Stimulated activated naive B cell treated with anti-CD40 and anti-IgM and Interleukin-4, amounts not matched to agents 10 μg/mL and 1 μg/mL and 100 μg/mL, for 72 hours (primary cell): ENCODE results near the gene LTB4R2.
A peak's percentile ranks its signal among the peaks of the same experiment; 100 is the strongest.

Source experiments
- ATAC-seq, 2 donors: fragments of 150-1000 bp; cut with Tn5 transposase; replicated peaks; 2 replicates each; pipeline ENCODE4 v1.10.0; 2021; ENCODE audit warnings: moderate library complexity in 1 of 2
- DNase-seq: peaks from one replicate; pipeline ENCODE4 v3.0.0; 2021
- H3K27ac Mint-ChIP-seq: one replicate; pipeline ENCODE4 v1.8.0; 2022; ENCODE audit warnings: mild to moderate bottlenecking, mixed read lengths
- H3K27me3 Mint-ChIP-seq, 2 donors: one replicate each; pipeline ENCODE4 v1.8.0; 2022; ENCODE audit warnings: mixed read lengths in 2 of 2
- H3K36me3 Mint-ChIP-seq, 2 donors: one replicate each; pipeline ENCODE4 v1.8.0; 2022; ENCODE audit warnings: mixed read lengths in 2 of 2, mild to moderate bottlenecking in 1 of 2
- H3K4me1 Mint-ChIP-seq, 2 donors: one replicate each; pipeline ENCODE4 v1.8.0; 2022; ENCODE audit warnings: mixed read lengths in 2 of 2, mild to moderate bottlenecking in 1 of 2
- H3K4me3 Mint-ChIP-seq, 2 donors: one replicate each; pipeline ENCODE4 v1.8.0; 2022; ENCODE audit warnings: mild to moderate bottlenecking in 2 of 2, mixed read lengths in 2 of 2, moderate library complexity in 1 of 2
- H3K9me3 Mint-ChIP-seq, 2 donors: one replicate each; pipeline ENCODE4 v1.8.0; 2022; ENCODE audit warnings: mixed read lengths in 2 of 2, mild to moderate bottlenecking in 1 of 2

Gene LTB4R2, protein sequence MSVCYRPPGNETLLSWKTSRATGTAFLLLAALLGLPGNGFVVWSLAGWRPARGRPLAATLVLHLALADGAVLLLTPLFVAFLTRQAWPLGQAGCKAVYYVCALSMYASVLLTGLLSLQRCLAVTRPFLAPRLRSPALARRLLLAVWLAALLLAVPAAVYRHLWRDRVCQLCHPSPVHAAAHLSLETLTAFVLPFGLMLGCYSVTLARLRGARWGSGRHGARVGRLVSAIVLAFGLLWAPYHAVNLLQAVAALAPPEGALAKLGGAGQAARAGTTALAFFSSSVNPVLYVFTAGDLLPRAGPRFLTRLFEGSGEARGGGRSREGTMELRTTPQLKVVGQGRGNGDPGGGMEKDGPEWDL

GRCh38 chr14:24309538-24310264 is at the start of gene LTB4R2:
Gene LTB4R2 (plus strand): TSS chr14:24310140. CDS start chr14:24310665, 525 bp downstream.
- H3K4me3 Mint-ChIP-seq = peak within 1 kb of the TSS; percentile 76 to 79
- H3K9me3 Mint-ChIP-seq = no peaks in the 10 kb centered on the region
- no peaks in the 10 kb centered on the region for H3K27me3 Mint-ChIP-seq
- DNase-seq (no peak), ATAC-seq (no peak)
- H3K4me1 Mint-ChIP-seq = peaks cover 58 to 80% of the 10 kb centered on the region in 2 donors
- H3K27ac Mint-ChIP-seq = peak within 1 kb of the TSS; percentile 63
- H3K36me3 Mint-ChIP-seq = peaks cover 27 to 66% of the 10 kb centered on the region in 2 donors

DNA sequence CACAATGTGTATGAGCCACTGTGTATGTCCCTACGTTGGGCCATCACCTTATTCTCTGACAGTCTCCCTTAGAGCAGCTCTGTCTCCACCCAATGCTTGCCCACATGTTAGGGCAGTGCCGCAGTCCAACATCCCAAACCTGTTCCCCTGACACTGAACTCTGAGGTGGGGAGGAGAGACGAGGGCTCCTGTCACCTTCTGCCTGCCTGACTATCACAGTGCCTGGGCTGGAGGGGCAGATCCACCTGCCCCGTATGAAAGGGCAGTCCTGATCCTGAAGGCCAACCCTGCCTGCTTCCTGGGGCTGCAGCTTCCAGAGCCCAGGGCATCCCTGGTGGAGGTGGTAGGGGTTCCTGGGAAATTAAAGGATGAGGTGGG is 49.2 kb upstream of the LTB4R2 start:
- peaks cover 21 to 30% of the 10 kb centered on the region in 2 donors for H3K36me3 Mint-ChIP-seq
- DNase-seq (no peak), ATAC-seq (no peak)
- H3K4me3 Mint-ChIP-seq = no peak overlapping the region
- no peaks in the 10 kb centered on the region for H3K9me3 Mint-ChIP-seq
- no peak overlapping the region for H3K27ac Mint-ChIP-seq
- H3K4me1 Mint-ChIP-seq = no peaks in the 10 kb centered on the region
- H3K27me3 Mint-ChIP-seq = no peaks in the 10 kb centered on the region

DNA sequence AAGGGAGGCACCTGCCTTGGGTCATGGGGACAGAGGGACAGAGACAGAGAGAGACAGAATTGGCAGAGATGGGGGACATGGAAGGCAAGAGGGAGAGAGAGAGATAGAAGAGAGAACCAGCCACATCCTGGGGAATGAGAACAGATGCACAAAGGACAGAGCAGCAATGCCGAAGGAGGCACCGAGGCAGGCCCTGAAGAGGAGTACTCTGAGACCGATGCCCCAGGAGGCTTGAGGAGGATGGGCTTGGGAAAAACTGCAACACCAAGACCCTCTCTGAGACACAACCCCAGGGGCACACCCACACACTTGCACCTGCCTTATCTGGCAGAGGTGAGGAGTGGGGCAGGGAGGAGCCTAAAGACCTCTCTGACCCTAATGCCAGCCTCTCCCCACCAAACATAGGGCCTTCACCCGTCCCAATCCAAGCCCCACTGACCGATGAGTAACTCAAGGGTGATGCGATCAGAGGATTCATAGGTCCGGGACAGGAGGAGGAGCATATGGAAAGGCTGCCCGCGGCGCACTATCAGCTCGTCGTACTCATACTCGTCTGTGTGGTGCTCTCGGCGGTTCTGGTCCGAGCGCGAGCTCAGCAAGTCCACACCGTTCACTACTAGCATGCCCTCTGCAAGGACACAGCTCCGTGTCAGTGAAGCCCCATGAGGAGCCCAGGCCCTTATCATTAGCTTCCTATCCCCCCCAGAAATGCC is 48.5 kb upstream of the LTB4R2 start:
- no peak overlapping the region for H3K4me3 Mint-ChIP-seq
- no peaks in the 10 kb centered on the region for H3K9me3 Mint-ChIP-seq
- H3K36me3 Mint-ChIP-seq = peaks cover 25 to 33% of the 10 kb centered on the region in 2 donors
- H3K4me1 Mint-ChIP-seq = no peaks in the 10 kb centered on the region
- no peak overlapping the region for H3K27ac Mint-ChIP-seq
- no peaks in the 10 kb centered on the region for H3K27me3 Mint-ChIP-seq
- no peak for ATAC-seq
- DNase-seq = no peak

DNA sequence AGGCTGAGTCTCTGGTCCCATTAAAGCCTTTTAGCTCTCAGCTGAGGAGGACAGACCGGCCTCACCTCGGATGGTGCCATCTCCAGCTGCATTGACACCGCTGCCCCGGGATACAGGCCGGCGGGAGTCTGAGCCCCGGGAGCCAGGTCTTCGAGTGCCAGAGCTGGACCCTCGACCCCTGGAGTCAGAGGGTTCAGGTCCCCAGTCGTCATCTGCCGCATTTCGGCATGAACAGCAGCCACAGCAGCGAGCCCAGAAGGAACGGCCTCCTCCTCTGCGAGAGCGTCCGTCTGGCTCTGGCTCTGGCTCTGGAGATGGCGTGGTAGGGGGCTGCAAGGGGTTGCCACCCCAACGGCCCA is 48.0 kb upstream of the LTB4R2 start:
- no peak overlapping the region for H3K4me3 Mint-ChIP-seq
- no peaks in the 10 kb centered on the region for H3K9me3 Mint-ChIP-seq
- H3K27me3 Mint-ChIP-seq = no peaks in the 10 kb centered on the region
- H3K4me1 Mint-ChIP-seq = peaks cover 0 to 1% of the 10 kb centered on the region in 2 donors
- no peak for ATAC-seq
- peaks cover 30 to 36% of the 10 kb centered on the region in 2 donors for H3K36me3 Mint-ChIP-seq
- DNase-seq = no peak
- no peak overlapping the region for H3K27ac Mint-ChIP-seq

DNA sequence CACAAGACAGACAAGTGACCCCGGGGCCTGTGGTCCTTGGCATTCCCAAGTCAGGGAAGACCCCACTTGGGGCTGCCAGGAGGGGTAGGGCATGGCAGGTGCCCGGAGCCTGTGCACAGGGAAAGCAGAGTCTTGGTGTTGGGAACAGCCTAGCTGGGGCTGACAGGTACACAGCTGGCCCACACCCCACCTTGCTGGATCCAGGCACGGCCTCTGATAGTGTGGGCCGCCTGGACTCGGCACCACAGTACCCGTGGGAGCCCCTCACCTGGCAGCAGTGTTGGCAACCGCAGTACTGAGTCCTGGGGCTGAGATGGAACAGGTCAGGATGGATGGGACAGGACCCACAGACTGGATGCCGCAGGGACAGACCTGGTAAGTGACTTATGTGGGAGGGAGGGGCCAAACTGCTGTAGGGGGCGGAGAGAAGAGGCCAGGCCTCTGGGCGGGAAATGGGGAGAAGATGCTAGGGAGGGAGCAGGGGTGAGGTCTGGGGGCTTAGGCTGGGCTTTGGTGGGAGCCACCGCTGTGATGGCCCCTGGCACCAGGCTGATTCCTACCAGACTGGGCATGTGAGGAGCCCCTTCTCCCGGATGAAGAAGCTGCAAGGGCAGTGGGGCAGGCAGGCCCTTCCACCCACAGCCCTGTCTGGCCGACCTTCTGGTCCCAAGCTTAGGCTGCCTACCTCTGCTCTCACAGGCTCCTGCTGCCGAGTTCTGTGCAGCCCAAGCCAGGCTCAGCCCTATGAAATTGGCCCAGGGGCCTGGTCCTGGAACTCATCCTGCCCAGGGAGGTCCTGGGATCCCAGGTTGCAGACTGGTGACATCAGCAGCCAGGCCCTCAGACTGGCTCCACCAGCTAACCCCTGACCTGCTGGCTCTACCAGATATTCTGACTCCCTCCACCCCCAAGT is 46.9 kb upstream of the LTB4R2 start, which contains the start of gene TGM1:
Gene TGM1 (minus strand): TSS at position 357 of the 913 bp plus-strand sequence. CDS start 825 bp downstream, outside the sequence.
- no peak within 1 kb of the TSS for H3K4me3 Mint-ChIP-seq
- H3K9me3 Mint-ChIP-seq = no peaks in the 10 kb centered on the region
- H3K4me1 Mint-ChIP-seq = peaks cover 0 to 4% of the 10 kb centered on the region in 2 donors
- H3K36me3 Mint-ChIP-seq = peaks cover 35 to 39% of the 10 kb centered on the region in 2 donors
- ATAC-seq (no peak), DNase-seq (no peak)
- no peak within 1 kb of the TSS for H3K27ac Mint-ChIP-seq
- no peaks in the 10 kb centered on the region for H3K27me3 Mint-ChIP-seq

- no peak for DNase-seq
- no peaks in the 10 kb centered on the region for H3K9me3 Mint-ChIP-seq
- no peak for ATAC-seq
- peaks cover 35 to 46% of the 10 kb centered on the region in 2 donors for H3K36me3 Mint-ChIP-seq
- H3K4me3 Mint-ChIP-seq = no peak overlapping the region
- no peaks in the 10 kb centered on the region for H3K27me3 Mint-ChIP-seq
- H3K4me1 Mint-ChIP-seq = peaks cover 0 to 4% of the 10 kb centered on the region in 2 donors
- H3K27ac Mint-ChIP-seq = no peak overlapping the region
Observed at GRCh38 chr14:24263848-24264247, 46.1 kb upstream of the LTB4R2 start.

DNA sequence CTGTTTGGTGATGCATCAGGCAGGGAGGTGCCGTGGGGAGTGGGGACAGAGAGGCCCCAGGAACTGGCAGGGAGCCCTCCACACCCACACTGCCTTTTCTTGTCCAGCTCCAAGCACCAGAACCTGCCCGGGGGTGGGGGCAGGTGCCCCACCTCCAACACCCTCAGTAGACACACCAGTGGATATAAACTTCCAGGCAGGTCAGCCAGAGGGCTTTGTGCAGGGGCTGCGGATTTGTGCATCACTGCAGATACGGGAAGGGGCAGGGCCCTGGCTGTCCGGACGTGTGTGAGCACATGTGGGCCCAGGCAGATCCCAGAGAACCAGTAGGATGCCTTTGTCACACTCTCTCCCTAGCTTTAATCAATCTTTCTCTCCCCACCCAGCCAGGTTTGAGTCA is 45.6 kb upstream of the LTB4R2 start:
- no peak for ATAC-seq
- H3K27ac Mint-ChIP-seq = no peak overlapping the region
- H3K9me3 Mint-ChIP-seq = no peaks in the 10 kb centered on the region
- H3K36me3 Mint-ChIP-seq = peaks cover 35 to 50% of the 10 kb centered on the region in 2 donors
- H3K27me3 Mint-ChIP-seq = no peaks in the 10 kb centered on the region
- no peak for DNase-seq
- peaks cover 0 to 4% of the 10 kb centered on the region in 2 donors for H3K4me1 Mint-ChIP-seq
- H3K4me3 Mint-ChIP-seq = no peak overlapping the region

GRCh38 chr14:24266344-24267244 is 43.3 kb upstream of the LTB4R2 start:
- no peak overlapping the region for H3K4me3 Mint-ChIP-seq
- no peaks in the 10 kb centered on the region for H3K27me3 Mint-ChIP-seq
- DNase-seq (no peak), ATAC-seq (no peak)
- H3K9me3 Mint-ChIP-seq = no peaks in the 10 kb centered on the region
- peaks cover 9% of the 10 kb centered on the region in 2 donors for H3K4me1 Mint-ChIP-seq
- no peak overlapping the region for H3K27ac Mint-ChIP-seq
- H3K36me3 Mint-ChIP-seq = peaks cover 37 to 43% of the 10 kb centered on the region in 2 donors

DNA sequence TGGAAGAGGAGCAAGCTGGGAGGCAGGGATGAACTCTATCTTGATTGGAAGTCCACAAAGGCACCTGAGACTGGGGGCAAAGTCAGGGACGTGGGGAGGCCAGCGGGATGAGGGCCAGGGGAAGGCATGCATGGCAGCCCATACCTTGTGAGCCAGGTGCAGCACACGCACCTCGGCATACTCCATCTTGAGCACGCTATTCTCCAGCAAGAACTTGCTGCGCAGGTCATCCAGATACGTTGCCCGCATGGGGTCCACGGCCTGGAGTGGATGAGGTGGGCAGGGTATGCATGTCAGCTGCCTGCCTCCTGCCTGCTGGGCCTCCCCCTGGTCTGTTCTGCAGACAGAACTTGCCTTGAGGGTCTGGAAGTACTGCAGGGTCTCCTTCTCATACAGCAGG is 42.4 kb upstream of the LTB4R2 start:
- no peak overlapping the region for H3K4me3 Mint-ChIP-seq
- H3K4me1 Mint-ChIP-seq = peaks cover 16 to 18% of the 10 kb centered on the region in 2 donors
- no peak overlapping the region for H3K27ac Mint-ChIP-seq
- DNase-seq (no peak), ATAC-seq (no peak)
- H3K9me3 Mint-ChIP-seq = no peaks in the 10 kb centered on the region
- peaks cover 35 to 38% of the 10 kb centered on the region in 2 donors for H3K36me3 Mint-ChIP-seq
- no peaks in the 10 kb centered on the region for H3K27me3 Mint-ChIP-seq

GRCh38 chr14:24268225-24268624 is 41.7 kb upstream of the LTB4R2 start:
- Mint-ChIP-seq H3K27me3 (no peaks in the 10 kb centered on the region), H3K4me1 (peaks cover 21 to 25% of the 10 kb centered on the region in 2 donors), H3K9me3 (no peaks in the 10 kb centered on the region), H3K4me3 (no peak overlapping the region), H3K36me3 (peaks cover 31 to 35% of the 10 kb centered on the region in 2 donors), H3K27ac (no peak overlapping the region)
- DNase-seq = no peak
- ATAC-seq = no peak

DNA sequence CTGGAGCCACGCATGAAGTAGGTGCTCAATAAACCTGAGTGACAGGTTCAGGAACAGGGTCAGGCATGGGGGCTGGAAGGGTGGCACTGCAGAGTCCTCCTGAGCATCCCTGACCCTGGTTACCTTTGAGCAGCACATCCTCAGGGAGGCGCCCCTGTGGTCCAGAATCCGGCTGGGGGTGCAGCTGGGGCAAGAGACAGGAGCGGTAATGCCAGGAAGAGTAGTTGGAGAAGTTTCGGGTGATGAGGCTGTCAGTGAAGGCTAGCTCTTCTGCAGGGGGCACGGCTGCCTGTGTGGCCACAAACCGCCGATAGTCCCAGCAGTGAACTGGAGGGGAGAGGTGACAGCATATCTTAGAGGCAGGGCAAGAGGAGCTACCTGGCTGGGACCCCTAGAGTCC is 40.6 kb upstream of the LTB4R2 start:
- Mint-ChIP-seq H3K9me3 (no peaks in the 10 kb centered on the region), H3K27ac (no peak overlapping the region), H3K4me3 (no peak overlapping the region), H3K4me1 (peaks cover 29 to 37% of the 10 kb centered on the region in 2 donors), H3K36me3 (peaks cover 27 to 31% of the 10 kb centered on the region in 2 donors), H3K27me3 (no peaks in the 10 kb centered on the region)
- no peak for DNase-seq
- no peak for ATAC-seq

DNA sequence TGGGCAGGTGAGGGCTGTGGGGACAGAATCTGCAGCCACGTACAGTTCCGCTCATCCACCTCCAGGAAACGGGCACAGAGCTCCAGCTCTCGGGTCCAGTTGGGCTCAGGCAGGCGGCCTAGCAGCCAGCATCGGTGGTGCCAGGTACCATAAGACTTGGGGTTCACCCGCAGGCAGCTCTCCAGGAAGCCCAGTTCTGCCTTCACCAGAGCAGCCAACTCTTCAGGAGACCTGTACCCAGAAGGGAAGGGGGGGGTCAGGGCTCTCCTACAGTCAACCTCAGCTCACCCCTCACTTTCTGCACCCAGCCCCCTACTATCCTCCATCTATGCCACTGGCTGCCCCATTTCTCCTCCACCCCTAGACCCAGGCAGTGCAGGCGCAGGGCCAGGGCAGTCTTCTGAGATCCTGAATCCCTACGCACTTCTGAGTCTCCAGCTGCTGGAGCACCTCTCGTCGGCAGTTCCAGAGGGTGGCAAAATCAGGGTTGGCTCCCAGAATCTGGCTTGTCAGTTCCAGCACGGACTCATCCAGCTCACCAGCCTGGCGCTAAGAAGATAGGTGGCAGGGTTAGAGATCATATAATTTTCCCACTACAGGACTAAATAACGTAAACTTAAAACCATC is 39.9 kb upstream of the LTB4R2 start:
- Mint-ChIP-seq H3K27ac (peak overlapping the region; percentile 79), H3K27me3 (no peaks in the 10 kb centered on the region), H3K36me3 (peaks cover 26 to 31% of the 10 kb centered on the region in 2 donors), H3K9me3 (no peaks in the 10 kb centered on the region), H3K4me1 (peaks cover 30 to 42% of the 10 kb centered on the region in 2 donors), H3K4me3 (peak overlapping the region in 1 of 2 donors; percentile 17)
- ATAC-seq (no peak), DNase-seq (no peak)
